Ishikawa (cell line): ENCODE data around the gene LEMD1.

Experiments used
- CEBPB ChIP-seq: IDR thresholded peaks from 2 replicates; pipeline ENCODE4 v1.6.1; 2012
- CREB1 ChIP-seq: IDR thresholded peaks from 2 replicates; pipeline ENCODE4 v1.6.1; 2012; ENCODE audit warnings: low read depth
- EGR1 ChIP-seq: IDR thresholded peaks from 2 replicates; pipeline ENCODE4 v1.6.1; 2012
- EP300 ChIP-seq: IDR thresholded peaks from 2 replicates; pipeline ENCODE4 v1.6.1; 2012; ENCODE audit warnings: borderline replicate concordance
- FOXM1 ChIP-seq: IDR thresholded peaks from 2 replicates; pipeline ENCODE4 v1.6.1; 2012; ENCODE audit warnings: low read depth, borderline replicate concordance
- MAX ChIP-seq: IDR thresholded peaks from 2 replicates; pipeline ENCODE4 v1.6.1; 2012
- NFIC ChIP-seq: IDR thresholded peaks from 2 replicates; pipeline ENCODE4 v1.6.1; 2012
- RAD21 ChIP-seq: IDR thresholded peaks from 2 replicates; pipeline ENCODE4 v1.6.1; 2012; ENCODE audit warnings: low read depth
- REST ChIP-seq: IDR thresholded peaks from 2 replicates; pipeline ENCODE4 v1.6.1; 2012; ENCODE audit warnings: low read depth, mild to moderate bottlenecking
- TAF1 ChIP-seq: IDR thresholded peaks from 2 replicates; pipeline ENCODE4 v1.6.1; 2012; ENCODE audit warnings: low read depth, mild to moderate bottlenecking
- TCF12 ChIP-seq: IDR thresholded peaks from 2 replicates; pipeline ENCODE4 v1.6.1; 2012; ENCODE audit warnings: low read depth
- TEAD4 ChIP-seq: IDR thresholded peaks from 2 replicates; pipeline ENCODE4 v1.6.1; 2012
- YY1 ChIP-seq: IDR thresholded peaks from 2 replicates; pipeline ENCODE4 v1.6.1; 2012; ENCODE audit warnings: low read depth
- ZBTB7A ChIP-seq: IDR thresholded peaks from 2 replicates; pipeline ENCODE4 v1.6.1; 2012; ENCODE audit warnings: low read depth
- TF ChIP-seq, protein P1 (sequence below): IDR thresholded peaks from 2 replicates; pipeline ENCODE4 v1.6.1; 2012

LEMD1 gene

DNA sequence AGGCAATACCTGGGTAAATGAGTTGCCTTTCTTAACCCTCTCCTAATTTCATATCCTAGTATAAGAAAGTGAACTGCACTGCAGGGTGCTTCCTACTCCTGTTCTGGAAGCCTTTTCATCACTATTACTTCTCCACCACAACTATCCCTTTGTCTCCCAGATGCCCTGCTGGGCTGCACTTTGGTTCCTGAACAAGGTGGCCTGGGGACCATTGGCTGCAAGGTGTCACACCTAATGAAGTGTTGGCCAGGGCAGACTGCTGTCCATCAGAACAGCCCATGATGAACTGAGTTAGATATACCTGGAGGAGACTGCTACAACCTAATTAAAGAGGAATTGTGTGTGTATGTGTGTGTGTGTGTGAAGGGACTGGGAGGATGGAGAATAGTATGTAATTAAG lies 63.3 kb downstream of the LEMD1 start:
- TF ChIP-seq NFIC, result no peak
- TF ChIP-seq EP300, result no peak
- TF ChIP-seq YY1, result no peak
- TF ChIP-seq MAX, result no peak
- TF ChIP-seq EGR1, result no peak

- TF ChIP-seq ZBTB7A (no peak), REST (no peak), CEBPB (no peak), CREB1 (no peak)
These were observed 64.3 kb downstream of the LEMD1 start for GRCh38 chr1:205357567-205357966.

- TF ChIP-seq NFIC, result peak; percentile 33; the same call in 1 of the 2 replicates
- TF ChIP-seq MAX, result no peak
- no peak for TF ChIP-seq FOXM1
- TF ChIP-seq EGR1, result peak; percentile 93
- TF ChIP-seq TEAD4, result no peak
- TF ChIP-seq EP300, result peak; percentile 46
- TF ChIP-seq TCF12, result 0 out of 2 replicates have a peak, but pooled peaks have one; percentile 11
These were observed 65.3 kb downstream of the LEMD1 start, which contains the start of gene KLHDC8A for GRCh38 chr1:205356440-205357139. KLHDC8A (minus strand) TSS chr1:205356922; CDS start chr1:205343604, 13,318 bp downstream.

GRCh38 chr1:205355075-205355453 lies 66.8 kb downstream of the LEMD1 start:
- TF ChIP-seq RAD21 (no peak), FOXM1 (no peak), TAF1 (no peak), ZBTB7A (no peak), REST (no peak), CEBPB (no peak), CREB1 (no peak), NFIC (peak; percentile 77), TEAD4 (no peak), TCF12 (no peak), EP300 (peak; percentile 24; the same call in 1 of the 2 replicates), EGR1 (no peak), YY1 (0 out of 2 replicates have a peak, but pooled peaks have one; percentile 34), MAX (peak; percentile 39; the same call in 1 of the 2 replicates)
- TF ChIP-seq, protein P1, sequence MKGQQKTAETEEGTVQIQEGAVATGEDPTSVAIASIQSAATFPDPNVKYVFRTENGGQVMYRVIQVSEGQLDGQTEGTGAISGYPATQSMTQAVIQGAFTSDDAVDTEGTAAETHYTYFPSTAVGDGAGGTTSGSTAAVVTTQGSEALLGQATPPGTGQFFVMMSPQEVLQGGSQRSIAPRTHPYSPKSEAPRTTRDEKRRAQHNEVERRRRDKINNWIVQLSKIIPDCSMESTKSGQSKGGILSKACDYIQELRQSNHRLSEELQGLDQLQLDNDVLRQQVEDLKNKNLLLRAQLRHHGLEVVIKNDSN, result no peak

GRCh38 chr1:205354259-205355074 lies 67.4 kb downstream of the LEMD1 start:
- TF ChIP-seq TEAD4 (no peak), RAD21 (peak; percentile 62)

- TF ChIP-seq CEBPB, result no peak
- TF ChIP-seq TEAD4, result no peak
- TF ChIP-seq FOXM1, result no peak
- TF ChIP-seq MAX, result no peak
- TF ChIP-seq NFIC, result no peak
- TF ChIP-seq RAD21, result no peak
These were observed 68.2 kb downstream of the LEMD1 start for GRCh38 chr1:205353612-205354011.
